ENCODE measurements around the gene TRIM68. TPM values are rescaled to one million over a fixed set of nuclear protein-coding genes. Genes with fewer than 3 reads are reported as not detected.

Gene TRIM68
- total RNA-seq, 2 donors from 2014 or later: 9.1 to 15.2 TPM

- TF ChIP-seq POLR2A (IDR thresholded peaks at IDR 0.05): no peak
- TF ChIP-seq CTCF (IDR thresholded peaks at IDR 0.05): no peak
- DNase-seq: peak in 1 of 4 donors; percentile 4
- ATAC-seq: peak; percentile 79
- no peaks in the 10 kb centered on the region for H3K9me3 ChIP-seq
- H3K36me3 ChIP-seq (replicated peaks in 1 of 2; ENCODE audit: insufficient read depth in 1 of 2, low read depth in 2 of 2): no peaks in the 10 kb centered on the region
- no peaks in the 10 kb centered on the region for H3K27me3 ChIP-seq
- peaks cover 28% of the 10 kb centered on the region for H3K4me1 ChIP-seq
- 23 to 39% methylated on average over 1 of the region's 1 CpG for WGBS, 2 donors
- no peak overlapping the region for H3K4me3 ChIP-seq
- peak overlapping the region in 3 of 4 donors; percentile 53 to 55 (median 54) for H3K27ac ChIP-seq
- intact Hi-C loops (cut with DNase I): no loop called here
These were observed 47.6 kb downstream of the TRIM68 start for GRCh38 chr11:4560467-4560866.

- DNase-seq (peak; percentile 34 to 59 (median 36)), ATAC-seq (peak; percentile 62)
- Histone ChIP-seq H3K36me3 (replicated peaks in 1 of 2; ENCODE audit: insufficient read depth in 1 of 2, low read depth in 2 of 2) (no peaks in the 10 kb centered on the region), H3K9me3 (no peaks in the 10 kb centered on the region), H3K27me3 (no peaks in the 10 kb centered on the region), H3K4me1 (peaks cover 28% of the 10 kb centered on the region), H3K4me3 (no peak overlapping the region), H3K27ac (peak overlapping the region; percentile 23 to 55 (median 54))
- intact Hi-C loops (cut with DNase I): no loop called here
- TF ChIP-seq POLR2A (IDR thresholded peaks at IDR 0.05): no peak
- no peak for TF ChIP-seq CTCF (IDR thresholded peaks at IDR 0.05)
- 30 to 55% methylated on average over 2 to 8 of the region's 8 CpGs for WGBS, 2 donors
These were observed 48.2 kb downstream of the TRIM68 start for GRCh38 chr11:4559527-4560440.

GRCh38 chr11:4551346-4551979, 56.6 kb downstream of the TRIM68 start:
- Histone ChIP-seq H3K4me3 (no peak overlapping the region), H3K36me3 (replicated peaks in 1 of 2; ENCODE audit: insufficient read depth in 1 of 2, low read depth in 2 of 2) (no peaks in the 10 kb centered on the region), H3K27me3 (no peaks in the 10 kb centered on the region), H3K27ac (no peak overlapping the region), H3K4me1 (peaks cover 10% of the 10 kb centered on the region), H3K9me3 (no peaks in the 10 kb centered on the region)
- ATAC-seq (no peak), DNase-seq (no peak)
- TF ChIP-seq POLR2A (IDR thresholded peaks at IDR 0.05): no peak
- TF ChIP-seq CTCF (IDR thresholded peaks at IDR 0.05): no peak
- intact Hi-C loops (cut with DNase I): no loop called here
- 78 to 83% methylated on average over 8 of the region's 8 CpGs for WGBS, 2 donors

Other genes starting within 250 kb of the TRIM68 start
- gene OR52B4, start 239.8 kb downstream of the TRIM68 start, total RNA-seq: not detected
- 10 to 100 TPM in 1 of 2 donors, 1 to 10 TPM in 1; 6.0 to 10.9 TPM for gene TRIM21, start 214.5 kb downstream of the TRIM68 start, total RNA-seq
- gene OR52K2, start 158.9 kb downstream of the TRIM68 start, total RNA-seq: not detected
- gene OR52K1, start 125.6 kb downstream of the TRIM68 start, total RNA-seq: not detected
- not detected for gene OR52M1, start 63.0 kb downstream of the TRIM68 start, total RNA-seq
- not detected for gene OR52I2, start 26.5 kb downstream of the TRIM68 start, total RNA-seq
- gene OR52I1, start 14.2 kb downstream of the TRIM68 start, total RNA-seq: not detected
- gene OR51D1, start 29.2 kb upstream of the TRIM68 start, total RNA-seq: not detected
- not detected for gene OR51E1, start 35.8 kb upstream of the TRIM68 start, total RNA-seq
- gene OR51E2, start 89.6 kb upstream of the TRIM68 start, total RNA-seq: not detected
- gene MMP26, start 96.6 kb upstream of the TRIM68 start, total RNA-seq: not detected
- not detected for gene OR51F1, start 161.7 kb upstream of the TRIM68 start, total RNA-seq
- not detected for gene OR52R1, start 196.1 kb upstream of the TRIM68 start, total RNA-seq
- gene OR51F2, start 213.1 kb upstream of the TRIM68 start, total RNA-seq: not detected
- not detected for gene OR51S1, start 241.0 kb upstream of the TRIM68 start, total RNA-seq